Fibroblast of skin of right quadriceps (primary cell): ENCODE results near the gene GBP3.
"Not testable (repeated sequence)": the region's sequence is repeated elsewhere in the genome, so short reads cannot be mapped to it uniquely, and the experiment has no call there.

Experiments used
- DNase-seq: peaks from one replicate; pipeline ENCODE4 v3.0.0-alpha.2; 2013

Gene GBP3, protein sequence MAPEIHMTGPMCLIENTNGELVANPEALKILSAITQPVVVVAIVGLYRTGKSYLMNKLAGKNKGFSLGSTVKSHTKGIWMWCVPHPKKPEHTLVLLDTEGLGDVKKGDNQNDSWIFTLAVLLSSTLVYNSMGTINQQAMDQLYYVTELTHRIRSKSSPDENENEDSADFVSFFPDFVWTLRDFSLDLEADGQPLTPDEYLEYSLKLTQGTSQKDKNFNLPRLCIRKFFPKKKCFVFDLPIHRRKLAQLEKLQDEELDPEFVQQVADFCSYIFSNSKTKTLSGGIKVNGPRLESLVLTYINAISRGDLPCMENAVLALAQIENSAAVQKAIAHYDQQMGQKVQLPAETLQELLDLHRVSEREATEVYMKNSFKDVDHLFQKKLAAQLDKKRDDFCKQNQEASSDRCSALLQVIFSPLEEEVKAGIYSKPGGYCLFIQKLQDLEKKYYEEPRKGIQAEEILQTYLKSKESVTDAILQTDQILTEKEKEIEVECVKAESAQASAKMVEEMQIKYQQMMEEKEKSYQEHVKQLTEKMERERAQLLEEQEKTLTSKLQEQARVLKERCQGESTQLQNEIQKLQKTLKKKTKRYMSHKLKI

DNA sequence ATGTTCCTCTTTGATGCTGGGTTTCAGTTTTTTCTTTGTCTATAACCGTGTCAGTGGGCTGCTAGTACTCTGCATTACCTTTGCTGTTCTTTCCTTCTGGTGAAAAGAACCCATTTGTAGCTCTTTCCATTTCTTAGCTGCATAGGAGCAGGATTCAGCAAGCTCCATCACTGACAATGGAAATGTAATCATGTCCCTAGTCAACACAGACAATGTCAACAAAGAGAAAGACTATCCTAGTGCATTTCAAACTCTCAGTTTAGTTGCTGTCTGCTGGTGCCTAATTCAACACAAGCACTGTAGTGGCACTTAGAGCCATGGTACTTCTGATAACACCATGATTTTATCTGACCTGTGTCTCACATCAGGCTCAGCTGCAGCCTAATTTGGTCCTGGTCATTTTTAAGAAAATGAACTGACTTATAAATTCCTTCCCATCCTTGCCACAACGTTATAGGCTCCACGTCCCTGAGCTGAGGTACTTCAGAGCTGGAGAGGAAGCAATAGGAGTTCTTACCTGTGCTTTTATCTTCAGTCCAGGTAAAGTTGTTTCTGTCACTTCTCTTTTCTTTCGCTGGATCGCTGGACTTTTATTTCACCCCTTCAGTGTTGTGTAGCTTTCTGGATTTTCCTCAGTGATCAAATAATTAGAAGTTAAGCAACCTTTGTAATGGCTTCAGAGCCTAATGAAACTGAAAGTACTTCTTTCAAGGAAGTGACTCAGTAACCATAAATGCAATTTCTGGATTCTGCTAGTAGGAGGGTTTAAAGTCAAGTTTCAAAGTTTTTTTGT is at the start of gene GBP3:
Gene GBP3 (minus strand): TSS at position 700 of the 793 bp plus-strand sequence. CDS start 2,145 bp downstream, outside the sequence.
- peak; percentile 68 for DNase-seq

DNA sequence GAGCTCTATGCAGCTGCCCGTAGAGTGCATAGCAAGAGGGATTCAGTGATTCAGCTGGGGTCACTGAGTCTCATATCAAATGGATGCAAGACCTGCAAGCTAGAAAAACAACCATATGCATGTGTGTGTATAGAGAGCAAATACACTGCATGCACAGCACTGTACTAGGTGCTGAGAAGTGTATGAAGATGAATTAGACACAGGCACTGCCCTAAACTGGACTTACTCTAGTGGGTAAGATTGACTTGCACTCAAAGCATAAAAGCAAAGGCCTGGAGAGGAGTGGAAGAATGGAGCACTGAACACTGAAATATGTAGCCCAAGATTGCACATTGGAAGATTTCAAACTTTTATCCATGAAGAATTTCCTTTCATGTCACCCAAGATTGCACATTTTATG is 47.8 kb upstream of the GBP3 start:
- DNase-seq: no peak

DNA sequence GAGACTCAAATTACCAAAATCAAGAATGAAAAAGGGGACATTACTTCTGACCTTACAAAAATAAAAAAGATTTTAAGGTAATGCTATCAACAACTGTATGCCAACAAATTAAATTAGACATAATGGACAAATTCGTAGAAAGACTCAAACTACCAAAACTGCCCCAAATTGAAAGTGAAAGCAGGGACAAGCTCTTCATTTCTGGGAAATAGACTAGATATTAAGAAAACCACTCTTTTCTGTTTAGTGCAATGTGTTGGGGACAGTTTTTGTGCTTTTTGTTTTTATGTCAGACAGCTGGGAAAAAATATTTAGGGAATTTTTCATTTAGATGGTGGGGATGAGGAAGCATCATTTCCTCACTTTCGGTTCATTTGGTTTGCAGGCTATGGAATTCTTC is 47.3 kb upstream of the GBP3 start:
- DNase-seq: no peak

DNA sequence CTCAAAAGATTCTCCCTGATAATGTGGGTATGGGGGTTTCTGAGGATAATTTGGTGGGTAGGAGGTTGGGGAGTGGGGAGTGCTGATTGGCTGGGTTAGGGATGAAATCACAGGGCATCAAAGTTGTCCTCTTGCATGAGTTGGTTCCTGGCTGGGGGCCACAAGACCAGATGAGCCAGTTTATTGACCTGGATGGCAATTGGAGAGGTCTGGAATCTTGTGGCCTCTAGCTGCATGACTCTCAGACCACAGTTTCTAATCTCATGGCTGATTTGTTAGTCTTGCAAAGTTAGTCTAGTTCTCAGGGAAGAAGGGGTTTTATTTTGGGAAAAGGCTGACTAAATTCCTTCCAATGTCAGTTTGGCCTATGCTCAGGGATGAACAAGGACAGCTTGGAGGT is 45.6 kb upstream of the GBP3 start:
- peak; percentile 61 for DNase-seq

DNA sequence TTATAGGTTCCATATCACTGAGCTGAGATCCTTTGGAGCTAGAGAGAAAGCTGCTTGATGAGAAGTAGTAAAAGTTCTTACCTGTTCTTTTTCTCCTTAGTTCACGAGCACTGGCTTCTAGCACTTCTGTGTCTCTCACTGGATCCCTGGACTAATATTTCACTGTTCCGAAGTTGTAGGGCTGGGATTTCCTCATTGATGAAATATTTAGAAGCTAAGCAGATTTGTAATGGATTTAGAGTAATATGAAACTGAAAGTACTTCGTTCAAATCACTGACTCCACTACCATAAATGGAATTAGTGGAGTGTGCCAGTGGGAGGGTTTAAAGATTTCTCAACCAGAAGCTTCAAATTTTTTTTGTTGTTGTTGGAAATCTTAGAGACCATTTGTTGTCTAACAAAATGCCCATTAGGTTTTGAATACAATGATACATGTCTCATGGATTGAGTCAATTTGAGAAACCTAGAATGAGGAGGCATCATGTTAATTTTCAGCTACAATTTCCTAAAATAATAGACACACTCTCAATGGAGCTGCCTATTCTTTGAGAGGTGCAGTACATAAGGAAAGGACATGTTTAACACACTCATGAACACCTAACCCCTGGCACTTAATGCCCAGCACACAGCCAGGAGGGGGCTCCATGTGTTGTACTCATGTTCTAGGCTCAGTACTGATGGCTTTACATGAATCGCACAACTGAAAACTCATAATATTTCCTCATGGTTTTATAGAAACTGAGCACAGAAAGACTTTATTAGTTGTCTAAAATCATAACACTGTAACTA is 42.6 kb upstream of the GBP3 start, which contains the start of gene GBP1:
Gene GBP1 (minus strand): TSS at position 130 of the 790 bp plus-strand sequence. CDS start 1,974 bp downstream, outside the sequence.
- peak; percentile 85 for DNase-seq

DNA sequence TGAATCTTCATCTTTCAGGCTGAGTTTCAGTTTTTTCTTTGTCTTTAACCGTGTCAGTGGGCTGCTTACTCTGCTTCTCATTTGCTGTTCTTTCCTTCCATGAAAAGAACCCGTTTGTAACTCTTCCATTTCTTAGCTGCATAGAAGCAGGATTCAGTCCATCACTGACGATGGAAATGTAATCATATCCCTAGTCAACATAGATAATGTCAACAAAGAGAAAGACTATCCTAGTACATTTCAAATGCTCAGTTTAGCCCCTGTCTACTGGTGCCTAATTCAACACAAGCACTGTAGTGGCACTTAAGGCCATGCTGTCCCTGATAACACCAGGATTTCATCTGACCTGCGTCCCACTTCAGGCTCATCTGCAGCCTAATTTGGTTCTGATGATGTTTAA is 42.0 kb upstream of the GBP3 start:
- DNase-seq: no peak

DNA sequence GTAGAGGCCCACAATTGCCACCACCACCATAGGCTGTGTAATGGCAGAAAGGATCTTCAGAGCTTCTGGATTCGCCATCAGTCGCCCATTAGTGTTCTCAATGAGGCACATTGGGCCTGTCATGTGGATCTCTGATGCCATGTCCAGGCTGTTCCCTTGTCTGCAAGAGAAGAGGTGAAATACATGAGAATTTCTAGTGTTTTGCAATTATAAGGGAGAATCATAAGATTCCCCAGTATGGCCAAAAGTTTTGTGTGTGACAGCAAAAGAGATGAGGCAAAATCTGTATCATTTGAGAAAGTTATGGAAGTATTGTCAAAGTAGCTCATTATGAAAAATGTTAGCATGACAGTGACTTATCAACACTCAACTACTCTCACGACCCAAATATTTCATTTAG is 40.4 kb upstream of the GBP3 start:
- no peak for DNase-seq

DNA sequence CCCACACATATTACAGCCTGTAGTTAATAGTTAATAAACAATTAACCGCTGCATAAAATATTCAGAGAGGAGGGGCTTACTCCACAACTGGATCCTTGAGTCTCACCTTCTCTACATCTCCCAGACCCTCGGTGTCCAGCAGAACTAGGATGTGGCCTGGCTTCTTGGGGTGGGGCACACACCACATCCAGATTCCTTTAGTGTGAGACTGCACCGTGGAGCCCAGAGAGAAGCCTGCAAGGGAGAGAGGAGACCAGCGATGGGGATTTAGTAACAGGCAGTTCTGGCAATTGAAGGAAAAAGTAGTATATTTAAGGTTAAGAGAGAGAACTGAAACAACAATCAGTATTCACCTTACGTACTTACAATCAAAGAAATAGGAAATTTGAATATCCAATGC is 37.4 kb upstream of the GBP3 start:
- no peak for DNase-seq

DNA sequence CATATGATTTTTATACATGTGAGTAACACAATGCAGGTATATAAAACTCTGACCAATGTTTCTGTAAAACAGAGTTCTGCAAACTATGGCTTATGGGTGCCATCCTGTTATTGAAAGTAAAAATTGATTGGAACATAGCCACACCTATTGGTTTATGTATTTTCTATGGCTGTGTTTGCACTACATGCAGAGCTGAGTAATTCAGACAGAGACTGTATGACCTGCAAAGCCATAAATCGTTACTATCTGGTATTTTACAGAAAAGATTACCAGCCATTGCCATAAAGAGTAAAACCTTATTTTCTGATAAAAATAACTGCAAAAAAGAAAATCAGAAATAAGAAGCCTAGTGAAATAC is 29.3 kb upstream of the GBP3 start:
- no peak for DNase-seq

DNA sequence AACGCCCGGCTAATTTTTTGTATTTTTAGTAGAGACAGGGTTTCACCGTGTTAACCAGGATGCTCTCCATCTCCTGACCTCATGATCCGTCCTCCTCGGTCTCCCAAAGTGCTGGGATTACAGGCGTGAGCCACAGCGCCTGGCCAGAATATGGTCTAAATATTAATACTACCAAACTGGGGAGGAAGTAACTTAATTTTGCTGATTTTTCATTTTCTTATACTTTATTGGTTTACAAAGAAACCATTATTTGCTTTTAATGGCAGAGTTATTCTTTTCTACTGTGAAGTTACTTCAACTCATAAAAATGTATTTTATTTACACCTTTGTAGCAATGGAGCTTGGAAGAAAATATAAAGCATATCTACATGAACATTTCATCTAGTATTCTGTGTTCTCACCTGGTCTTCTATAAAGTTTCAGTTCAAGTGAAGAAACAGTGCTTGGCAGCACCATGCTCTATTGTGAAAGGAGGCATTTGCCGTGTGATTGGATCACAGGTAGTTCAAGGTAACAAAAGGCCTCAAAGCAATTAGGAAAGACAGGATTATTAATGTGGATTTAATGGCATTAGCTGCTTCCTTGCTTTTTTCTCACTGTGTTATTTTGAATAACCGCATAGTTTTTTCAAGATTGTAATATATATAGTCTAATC is 28.8 kb upstream of the GBP3 start:
- DNase-seq: no peak

DNA sequence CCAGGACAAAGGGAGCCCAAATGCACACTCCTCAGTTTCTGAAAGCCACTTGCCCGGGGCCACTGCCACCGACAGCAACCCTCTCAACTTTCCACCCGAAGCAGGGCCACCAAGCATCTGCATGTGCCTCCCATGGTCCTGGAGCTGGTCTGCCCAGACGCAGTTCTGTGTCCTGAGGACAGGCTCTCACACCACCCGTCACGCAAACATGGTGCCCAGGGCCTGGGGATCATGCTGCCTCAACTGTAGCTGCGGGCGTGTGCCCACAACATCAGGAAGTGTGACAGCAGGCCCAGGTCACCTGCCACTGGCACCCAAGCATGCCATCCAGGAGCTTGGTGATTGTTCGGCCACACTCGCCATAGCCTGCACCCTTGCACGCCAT is 28.0 kb upstream of the GBP3 start:
- DNase-seq: no peak

DNA sequence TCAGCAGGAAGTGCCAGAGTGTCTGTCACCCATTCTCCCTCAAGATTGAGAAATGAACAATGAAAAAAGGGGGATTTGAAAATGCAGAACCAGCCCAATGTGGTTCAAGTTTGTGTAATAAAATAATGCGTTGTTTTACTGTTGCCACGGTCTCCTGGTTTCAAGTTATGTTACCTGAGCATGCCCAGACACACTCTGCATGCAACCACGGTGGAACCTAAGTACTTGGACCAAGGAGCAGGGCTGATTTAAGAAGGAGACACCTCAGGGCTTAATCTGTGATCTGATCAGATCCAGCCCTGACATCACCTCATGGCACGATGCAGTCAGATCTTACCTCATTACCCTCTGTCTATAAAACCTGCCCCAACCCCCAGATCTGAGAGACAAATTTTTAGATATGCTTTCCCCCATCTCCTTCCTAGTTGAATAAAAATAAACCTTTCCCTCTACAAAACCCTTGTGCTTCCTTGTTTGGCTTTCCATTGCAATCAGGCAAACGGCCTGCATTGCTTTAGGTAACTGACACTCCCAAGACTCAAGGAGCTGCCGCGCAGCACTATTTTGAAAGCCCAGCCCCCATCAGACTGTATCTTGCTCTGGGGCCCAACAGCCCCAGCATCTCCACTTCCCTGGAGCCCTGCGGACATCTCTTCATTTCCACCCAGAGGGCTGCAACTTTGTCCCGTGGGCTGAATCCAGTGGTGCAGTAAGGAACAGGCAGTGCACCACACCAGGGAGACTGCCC is 27.4 kb upstream of the GBP3 start:
- DNase-seq: not testable (repeated sequence)

DNA sequence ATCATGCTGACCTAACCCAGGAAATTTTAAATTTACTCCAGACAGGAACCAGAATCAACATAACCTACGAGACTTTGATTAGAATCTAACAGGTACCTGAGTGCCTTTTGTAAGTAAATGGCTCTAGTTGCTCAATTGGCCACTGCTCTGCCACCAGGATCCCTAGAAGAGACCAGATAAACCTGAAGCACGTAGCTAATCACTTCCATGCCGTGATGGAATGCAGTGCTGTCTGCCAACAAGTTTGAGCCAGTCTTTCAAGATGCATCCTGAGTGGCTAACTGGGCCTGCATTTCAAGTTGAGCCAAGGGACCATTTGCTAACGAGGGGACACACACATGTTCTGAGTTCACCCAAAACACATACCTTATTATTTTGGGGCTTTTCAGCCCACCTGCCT is 26.5 kb upstream of the GBP3 start:
- not testable (repeated sequence) for DNase-seq

DNA sequence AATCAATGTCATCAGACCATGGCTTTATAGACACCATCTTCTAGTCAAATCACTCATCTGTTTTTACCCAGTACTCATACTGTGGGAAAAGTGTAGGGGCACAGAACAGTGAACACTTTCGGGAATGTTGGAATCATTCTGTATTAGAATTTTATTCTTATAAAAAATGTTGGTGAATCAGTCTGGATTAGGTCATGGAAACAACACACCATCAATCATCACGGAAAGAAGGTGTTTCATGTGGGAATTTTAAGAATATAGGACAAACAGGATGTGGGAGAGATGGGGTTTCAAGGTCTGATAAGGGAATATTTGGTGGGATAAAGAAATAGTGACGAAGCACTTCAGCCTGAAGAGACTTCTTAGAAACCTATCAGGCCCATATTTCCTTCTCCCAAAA is 25.1 kb upstream of the GBP3 start:
- DNase-seq: peak; percentile 26

DNA sequence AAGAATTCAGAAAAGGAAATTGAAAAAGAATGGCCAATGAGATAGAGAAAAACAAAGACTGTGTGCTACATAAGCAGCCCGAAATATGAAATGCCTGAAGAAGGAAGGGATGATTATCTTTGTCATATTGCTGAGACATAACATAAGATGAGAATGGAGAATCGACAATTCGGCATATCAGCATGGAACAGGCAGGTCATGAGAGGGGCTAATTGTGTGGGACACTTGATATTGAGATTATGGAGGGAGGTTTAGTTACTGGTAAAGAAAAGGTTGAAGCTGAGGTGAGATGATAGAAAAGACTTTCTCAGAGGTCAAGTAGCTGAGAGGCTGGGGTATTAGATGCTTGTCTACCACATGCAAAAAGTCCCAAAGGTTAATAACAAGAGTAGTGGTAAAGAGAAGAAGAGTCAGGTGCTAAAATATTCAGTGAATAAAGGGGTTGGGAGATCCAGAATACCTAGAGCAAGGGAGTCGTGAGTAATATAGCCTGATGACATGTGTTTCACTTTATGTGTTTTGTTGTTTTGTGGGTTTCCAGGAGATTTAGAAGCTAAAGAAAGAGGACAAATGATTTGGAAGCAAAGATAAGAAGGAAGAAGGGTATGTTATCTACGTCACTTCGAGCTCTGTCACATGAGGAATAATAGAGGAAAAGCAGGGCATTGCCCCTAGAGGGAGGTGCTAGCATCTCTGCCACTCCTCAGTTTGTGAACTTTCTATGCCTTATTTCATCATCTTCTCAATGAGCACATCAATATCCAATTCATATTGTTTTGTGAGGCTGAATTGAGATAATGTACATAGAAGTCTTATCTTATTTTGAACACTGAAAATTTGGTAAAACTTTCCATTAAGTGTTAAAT is 23.9 kb upstream of the GBP3 start:
- DNase-seq: not testable (repeated sequence)

DNA sequence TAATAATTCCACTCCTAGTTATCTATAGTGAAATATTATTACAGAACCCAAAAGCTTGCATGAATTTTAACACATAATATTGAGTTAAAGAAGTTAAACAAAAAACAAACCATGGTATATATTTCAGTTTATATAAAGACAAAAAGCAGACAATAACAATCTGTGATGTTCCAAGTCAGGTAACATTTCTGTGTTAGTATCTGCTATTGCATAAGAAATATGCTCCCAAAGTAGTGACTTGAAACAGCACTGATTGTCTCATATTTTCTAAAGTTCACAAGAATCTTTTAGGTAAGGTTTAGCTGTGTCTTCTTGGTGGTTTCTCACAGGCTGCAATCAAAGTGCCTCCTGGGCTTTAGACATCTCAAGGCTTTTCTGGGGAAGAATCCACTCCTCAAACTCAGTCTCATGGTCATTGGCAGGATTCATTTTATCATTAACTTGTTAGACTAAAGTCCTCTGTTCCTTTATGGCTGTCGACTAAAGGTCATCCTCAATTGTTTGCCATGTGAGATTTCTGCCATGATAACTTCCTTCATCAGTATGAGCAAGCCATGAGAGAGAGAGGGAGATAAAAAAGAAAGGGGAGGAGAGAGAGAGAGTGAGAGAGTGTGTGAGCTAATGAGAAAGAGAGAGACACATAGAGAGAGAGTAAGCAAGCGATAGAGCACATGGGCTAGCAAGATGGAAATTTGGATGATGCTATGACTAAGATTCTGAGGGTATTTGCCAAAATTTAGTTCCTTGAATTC is 22.5 kb upstream of the GBP3 start:
- DNase-seq: no peak

DNA sequence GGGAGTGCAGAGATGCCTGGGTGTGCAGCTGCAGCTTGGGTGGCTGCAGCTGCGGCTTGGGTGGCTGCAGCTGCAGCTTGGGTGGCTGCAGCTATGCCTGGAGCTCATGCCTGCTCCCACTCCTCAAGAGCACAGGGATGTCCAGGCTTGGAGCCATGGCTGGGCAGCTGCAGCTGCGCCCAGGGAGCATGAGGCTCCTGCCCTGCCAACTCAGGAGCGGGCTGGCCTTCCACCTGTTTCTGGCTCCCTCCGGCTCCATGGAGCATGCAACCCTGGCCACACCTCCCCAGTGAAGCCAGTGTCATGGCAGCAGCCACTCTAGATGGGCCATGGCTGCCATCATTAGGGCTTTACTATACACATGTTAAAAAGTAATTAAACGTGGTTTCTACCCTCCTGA is 21.3 kb upstream of the GBP3 start:
- no peak for DNase-seq

DNA sequence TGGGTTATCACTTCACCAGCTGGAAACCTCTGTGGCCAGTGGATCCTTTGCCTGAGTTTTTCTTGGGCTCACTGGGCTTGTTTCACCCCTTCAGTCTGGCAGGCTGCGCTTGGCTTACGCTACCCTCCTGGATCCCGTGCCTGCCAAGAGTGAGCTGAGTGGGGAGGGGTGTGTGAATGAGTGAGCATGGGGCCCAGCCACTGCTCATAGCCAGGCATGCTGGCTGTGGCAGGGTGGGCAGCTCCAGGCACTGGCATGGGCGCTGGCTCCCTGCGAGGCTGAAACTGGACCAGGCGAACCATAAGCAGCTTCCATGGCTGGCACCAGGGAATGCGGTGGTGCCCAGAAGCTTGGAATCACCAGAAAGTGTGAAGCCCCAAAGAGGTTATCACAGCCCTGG is 19.8 kb upstream of the GBP3 start:
- no peak for DNase-seq

DNA sequence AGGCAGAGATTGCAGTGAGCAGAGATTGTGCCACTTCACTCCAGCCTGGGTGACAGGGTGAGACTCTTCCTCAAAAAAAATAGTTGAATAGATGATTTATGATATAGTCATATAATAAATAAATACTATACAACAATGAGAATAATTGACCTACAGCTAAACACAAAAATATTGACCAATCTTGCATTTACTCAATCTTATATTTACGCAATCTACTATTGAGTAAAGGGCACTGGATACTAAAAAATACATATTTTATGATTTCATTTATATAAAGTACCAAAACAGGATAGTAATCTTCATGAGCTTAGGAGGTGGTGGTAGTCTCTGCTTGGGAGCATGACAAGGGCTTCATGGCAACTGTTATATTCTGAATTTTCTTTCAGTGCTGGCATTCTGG is 19.1 kb upstream of the GBP3 start:
- no peak for DNase-seq

DNA sequence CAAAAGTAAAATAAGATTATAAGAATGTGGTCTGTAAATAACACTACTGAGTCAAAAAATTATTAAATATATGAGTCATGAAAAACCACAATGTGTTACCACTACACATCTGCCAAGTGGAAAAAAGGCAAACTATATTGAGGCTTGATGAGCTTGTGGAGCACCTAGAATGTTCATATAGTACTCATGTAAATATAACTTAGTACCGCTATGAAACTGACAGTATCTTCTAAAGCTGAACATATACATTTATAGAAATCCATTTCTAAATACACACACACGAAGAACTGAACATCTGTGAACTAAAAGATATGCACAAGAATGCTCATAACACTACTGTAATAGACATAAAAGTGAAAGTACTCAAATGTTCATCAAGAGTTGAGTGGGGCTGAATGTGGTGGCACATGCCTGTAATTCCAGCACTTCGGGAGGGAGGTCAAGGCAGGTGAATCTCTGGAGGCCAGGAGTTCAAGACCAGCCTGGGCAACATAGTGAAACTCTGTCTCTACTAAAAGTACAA is 18.5 kb upstream of the GBP3 start:
- DNase-seq: peak; percentile 71
